ENCODE results near the gene BICC1. TPM values are rescaled to one million over a fixed set of nuclear protein-coding genes. Genes with fewer than 3 reads are reported as not detected.

Gene BICC1
- total RNA-seq, 1 donor from 2014 or later: 15.2 TPM

- DNase-seq (ENCODE audit: extremely low spot score, unreplicated experiment): no peak
- Mint-ChIP-seq H3K4me1 (ENCODE audit: unreplicated experiment) (no peaks in the 10 kb centered on the region), H3K9me3 (peaks cover 7% of the 10 kb centered on the region), H3K4me3 (no peak overlapping the region), H3K36me3 (no peaks in the 10 kb centered on the region), H3K27ac (no peak overlapping the region), H3K27me3 (no peaks in the 10 kb centered on the region)
- TF ChIP-seq CTCF (conservative IDR thresholded peaks at IDR 0.05): no peak
Measured at GRCh38 chr10:58846856-58847255, 334.2 kb downstream of the BICC1 start.

GRCh38 chr10:58851606-58852005 is 338.9 kb downstream of the BICC1 start:
- DNase-seq (ENCODE audit: extremely low spot score, unreplicated experiment): no peak
- H3K36me3 Mint-ChIP-seq: no peaks in the 10 kb centered on the region
- no peak overlapping the region for H3K4me3 Mint-ChIP-seq
- no peak for TF ChIP-seq CTCF (conservative IDR thresholded peaks at IDR 0.05)
- peaks cover 3% of the 10 kb centered on the region for H3K4me1 Mint-ChIP-seq (ENCODE audit: unreplicated experiment)
- peaks cover 7% of the 10 kb centered on the region for H3K9me3 Mint-ChIP-seq
- H3K27me3 Mint-ChIP-seq: no peaks in the 10 kb centered on the region
- H3K27ac Mint-ChIP-seq: no peak overlapping the region

GRCh38 chr10:58853668-58854067 is 341.0 kb downstream of the BICC1 start:
- no peak overlapping the region for H3K4me3 Mint-ChIP-seq
- no peak for DNase-seq (ENCODE audit: extremely low spot score, unreplicated experiment)
- no peaks in the 10 kb centered on the region for H3K27me3 Mint-ChIP-seq
- TF ChIP-seq CTCF (conservative IDR thresholded peaks at IDR 0.05): no peak
- H3K9me3 Mint-ChIP-seq: no peaks in the 10 kb centered on the region
- no peaks in the 10 kb centered on the region for H3K36me3 Mint-ChIP-seq
- peaks cover 4% of the 10 kb centered on the region for H3K4me1 Mint-ChIP-seq (ENCODE audit: unreplicated experiment)
- H3K27ac Mint-ChIP-seq: no peak overlapping the region

- H3K36me3 Mint-ChIP-seq: peaks cover 1% of the 10 kb centered on the region
- H3K9me3 Mint-ChIP-seq: peaks cover 2% of the 10 kb centered on the region
- no peak overlapping the region for H3K27ac Mint-ChIP-seq
- peaks cover 4% of the 10 kb centered on the region for H3K4me1 Mint-ChIP-seq (ENCODE audit: unreplicated experiment)
- TF ChIP-seq CTCF (conservative IDR thresholded peaks at IDR 0.05): no peak
- no peaks in the 10 kb centered on the region for H3K27me3 Mint-ChIP-seq
- H3K4me3 Mint-ChIP-seq: no peak overlapping the region
- no peak for DNase-seq (ENCODE audit: extremely low spot score, unreplicated experiment)
Measured at GRCh38 chr10:58854811-58855210, 342.1 kb downstream of the BICC1 start.

- no peak overlapping the region for H3K4me3 Mint-ChIP-seq
- H3K36me3 Mint-ChIP-seq: peaks cover 7% of the 10 kb centered on the region
- H3K4me1 Mint-ChIP-seq (ENCODE audit: unreplicated experiment): peaks cover 4% of the 10 kb centered on the region
- H3K27me3 Mint-ChIP-seq: no peaks in the 10 kb centered on the region
- peak overlapping the region; percentile 19 for H3K27ac Mint-ChIP-seq
- peaks cover 7% of the 10 kb centered on the region for H3K9me3 Mint-ChIP-seq
- DNase-seq (ENCODE audit: extremely low spot score, unreplicated experiment): no peak
- no peak for TF ChIP-seq CTCF (conservative IDR thresholded peaks at IDR 0.05)
Measured at GRCh38 chr10:58856508-58857240, 344.0 kb downstream of the BICC1 start.

All from type B pancreatic cell (in vitro differentiated cells).